Glutamatergic neuron (in vitro differentiated cells): ENCODE results near the gene ATG2A. TPM values are rescaled to one million over a fixed set of nuclear protein-coding genes. Genes with fewer than 3 reads are reported as not detected.
A peak's percentile ranks its signal among the peaks of the same experiment; 100 is the strongest.

Experiments used
- DNase-seq: peaks from one replicate; pipeline ENCODE4 v3.0.0; 2022
- H3K27ac Mint-ChIP-seq: one replicate; pipeline ENCODE4 v1.8.0; 2020; ENCODE audit warnings: mild to moderate bottlenecking, mixed read lengths, inconsistent platforms; ENCODE audit not compliant: unreplicated experiment
- H3K27me3 Mint-ChIP-seq: one replicate; pipeline ENCODE4 v1.8.0; 2020; ENCODE audit warnings: mild to moderate bottlenecking, moderate library complexity, mixed read lengths, inconsistent platforms; ENCODE audit not compliant: unreplicated experiment
- H3K36me3 Mint-ChIP-seq: one replicate; pipeline ENCODE4 v1.8.0; 2020; ENCODE audit warnings: mild to moderate bottlenecking, mixed read lengths, inconsistent platforms; ENCODE audit not compliant: unreplicated experiment
- H3K4me1 Mint-ChIP-seq: one replicate; pipeline ENCODE4 v1.8.0; 2020; ENCODE audit warnings: mild to moderate bottlenecking, low read depth, mixed read lengths, inconsistent platforms; ENCODE audit not compliant: unreplicated experiment
- H3K4me3 Mint-ChIP-seq: one replicate; pipeline ENCODE4 v1.8.0; 2020; ENCODE audit warnings: mild to moderate bottlenecking, mixed read lengths, inconsistent platforms; ENCODE audit not compliant: unreplicated experiment
- H3K9me3 Mint-ChIP-seq: one replicate; pipeline ENCODE4 v1.8.0; 2020; ENCODE audit warnings: mild to moderate bottlenecking, moderate library complexity, mixed read lengths, inconsistent platforms; ENCODE audit not compliant: unreplicated experiment
- total RNA-seq: library from RNA; stranded (reverse); fragmentation: NEBNext Ultra II Directional; extraction: Animal tissue kit (Norgen Biotek cat#: 25700); gene quantifications from one replicate; pipeline ENCODE4 v1.2.1, GENCODE V29; 2021; ENCODE audit not compliant: unreplicated experiment
- TF ChIP-seq, protein P1 (sequence below): fragments of 200-600 bp; sonication (generic); IDR thresholded peaks from one replicate; pipeline ENCODE4 v1.5.0; 2021; ENCODE audit not compliant: partially characterized antibody, unreplicated experiment

Gene ATG2A
- total RNA-seq, 1 donor from 2014 or later = 25.9 TPM

DNA sequence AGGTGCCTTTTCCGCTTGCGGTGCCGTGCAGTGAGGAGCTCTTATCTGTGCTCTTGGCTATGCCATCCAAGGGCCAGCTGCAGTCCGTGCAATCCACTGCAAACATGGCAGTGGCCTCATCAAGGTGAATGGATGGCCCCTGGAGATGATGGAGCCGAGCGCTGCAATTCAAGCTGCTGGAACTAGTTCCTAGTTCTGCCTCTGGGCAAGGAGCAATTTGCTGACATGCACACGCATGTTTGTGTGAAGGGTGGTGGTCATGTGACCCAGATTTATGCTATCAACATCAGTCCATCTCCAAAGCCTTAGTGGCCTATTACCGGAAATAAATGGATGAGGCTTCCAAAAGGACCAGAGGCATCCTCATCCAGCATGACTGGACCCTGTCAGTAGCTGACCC lies 35.5 kb downstream of the ATG2A start:
- peaks cover 17% of the 10 kb centered on the region for H3K27me3 Mint-ChIP-seq
- H3K4me3 Mint-ChIP-seq = no peak overlapping the region
- no peaks in the 10 kb centered on the region for H3K36me3 Mint-ChIP-seq
- DNase-seq = no peak
- peaks cover 6% of the 10 kb centered on the region for H3K4me1 Mint-ChIP-seq
- H3K27ac Mint-ChIP-seq = no peak overlapping the region
- peaks cover 6% of the 10 kb centered on the region for H3K9me3 Mint-ChIP-seq
- TF ChIP-seq, protein P1, sequence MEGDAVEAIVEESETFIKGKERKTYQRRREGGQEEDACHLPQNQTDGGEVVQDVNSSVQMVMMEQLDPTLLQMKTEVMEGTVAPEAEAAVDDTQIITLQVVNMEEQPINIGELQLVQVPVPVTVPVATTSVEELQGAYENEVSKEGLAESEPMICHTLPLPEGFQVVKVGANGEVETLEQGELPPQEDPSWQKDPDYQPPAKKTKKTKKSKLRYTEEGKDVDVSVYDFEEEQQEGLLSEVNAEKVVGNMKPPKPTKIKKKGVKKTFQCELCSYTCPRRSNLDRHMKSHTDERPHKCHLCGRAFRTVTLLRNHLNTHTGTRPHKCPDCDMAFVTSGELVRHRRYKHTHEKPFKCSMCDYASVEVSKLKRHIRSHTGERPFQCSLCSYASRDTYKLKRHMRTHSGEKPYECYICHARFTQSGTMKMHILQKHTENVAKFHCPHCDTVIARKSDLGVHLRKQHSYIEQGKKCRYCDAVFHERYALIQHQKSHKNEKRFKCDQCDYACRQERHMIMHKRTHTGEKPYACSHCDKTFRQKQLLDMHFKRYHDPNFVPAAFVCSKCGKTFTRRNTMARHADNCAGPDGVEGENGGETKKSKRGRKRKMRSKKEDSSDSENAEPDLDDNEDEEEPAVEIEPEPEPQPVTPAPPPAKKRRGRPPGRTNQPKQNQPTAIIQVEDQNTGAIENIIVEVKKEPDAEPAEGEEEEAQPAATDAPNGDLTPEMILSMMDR = no peak

DNA sequence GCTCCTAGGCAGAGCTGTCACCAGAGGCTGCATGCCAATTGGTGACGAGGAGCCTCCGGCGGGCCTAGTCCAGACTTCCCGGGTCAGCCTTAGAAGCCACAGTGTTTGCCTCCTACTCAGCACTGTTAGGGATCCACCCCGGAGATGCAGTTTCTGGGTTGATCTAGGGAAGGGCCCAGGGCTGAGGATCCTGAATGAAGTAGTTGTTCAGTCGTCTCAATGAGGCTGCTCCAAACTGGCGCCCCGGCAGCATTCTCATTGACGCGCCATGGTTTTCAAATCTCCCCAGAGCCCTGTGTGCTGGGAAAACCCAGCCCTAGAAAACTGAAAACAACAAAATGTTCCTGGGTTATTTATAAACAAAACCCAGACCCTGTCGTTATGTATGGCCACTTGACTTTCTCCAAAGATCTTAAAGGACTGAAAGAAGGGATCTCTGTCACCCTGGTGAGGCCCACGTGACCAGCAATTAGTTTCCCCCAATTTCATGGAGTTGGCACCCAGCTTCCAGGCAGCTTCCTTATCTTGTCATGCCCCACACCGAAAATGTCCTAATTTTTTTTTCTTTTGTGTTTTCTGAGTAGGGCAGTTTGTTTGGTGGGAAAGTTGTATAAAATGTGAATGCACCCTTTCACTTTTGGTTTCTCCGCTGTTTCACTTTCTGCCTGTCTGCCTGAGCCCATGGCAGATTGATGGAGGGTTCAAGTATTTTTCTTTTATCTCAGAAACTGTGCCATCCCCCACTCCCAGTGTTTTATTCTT lies 36.6 kb downstream of the ATG2A start:
- H3K4me3 Mint-ChIP-seq = peak overlapping the region; percentile 95
- no peak for DNase-seq
- TF ChIP-seq, protein P1 = no peak
- no peaks in the 10 kb centered on the region for H3K36me3 Mint-ChIP-seq
- H3K27me3 Mint-ChIP-seq = peaks cover 17% of the 10 kb centered on the region
- H3K4me1 Mint-ChIP-seq = peaks cover 16% of the 10 kb centered on the region
- no peak overlapping the region for H3K27ac Mint-ChIP-seq
- peaks cover 6% of the 10 kb centered on the region for H3K9me3 Mint-ChIP-seq

DNA sequence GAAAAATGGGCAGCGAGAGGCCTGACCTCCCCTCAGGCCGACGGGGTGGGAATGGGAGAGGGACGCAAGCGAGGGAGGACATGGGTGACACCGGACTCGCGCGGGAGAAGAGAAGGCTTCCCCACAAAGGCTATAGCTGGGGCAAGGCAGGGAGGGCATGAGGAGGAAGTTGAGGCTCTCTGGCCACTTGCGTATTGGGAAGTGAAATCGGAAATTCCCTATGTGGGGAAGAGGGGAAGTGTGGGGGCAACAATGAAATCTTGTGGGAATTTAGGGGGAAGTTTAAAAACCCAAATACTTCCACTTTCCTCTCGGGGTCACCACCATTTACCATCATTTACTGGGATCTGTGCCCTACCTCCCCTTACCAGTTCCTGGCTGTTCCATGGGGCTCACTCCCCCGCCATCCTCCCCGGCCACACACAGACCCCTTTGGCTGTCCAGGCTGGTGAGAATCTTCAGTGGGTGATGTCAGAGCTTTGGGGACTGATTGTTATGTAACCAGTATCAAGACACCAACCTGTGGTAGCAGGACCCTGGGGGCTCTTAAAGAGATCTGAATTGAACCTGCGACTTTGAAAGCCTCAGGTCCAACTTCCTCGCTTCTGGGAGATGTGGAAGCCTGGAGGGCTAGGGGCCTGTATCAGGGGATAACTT lies 37.6 kb downstream of the ATG2A start:
- peaks cover 21% of the 10 kb centered on the region for H3K4me1 Mint-ChIP-seq
- H3K27me3 Mint-ChIP-seq = peaks cover 17% of the 10 kb centered on the region
- TF ChIP-seq, protein P1 = no peak
- H3K36me3 Mint-ChIP-seq = no peaks in the 10 kb centered on the region
- no peak for DNase-seq
- H3K4me3 Mint-ChIP-seq = peak overlapping the region; percentile 95
- peaks cover 7% of the 10 kb centered on the region for H3K9me3 Mint-ChIP-seq
- peak overlapping the region; percentile 83 for H3K27ac Mint-ChIP-seq

DNA sequence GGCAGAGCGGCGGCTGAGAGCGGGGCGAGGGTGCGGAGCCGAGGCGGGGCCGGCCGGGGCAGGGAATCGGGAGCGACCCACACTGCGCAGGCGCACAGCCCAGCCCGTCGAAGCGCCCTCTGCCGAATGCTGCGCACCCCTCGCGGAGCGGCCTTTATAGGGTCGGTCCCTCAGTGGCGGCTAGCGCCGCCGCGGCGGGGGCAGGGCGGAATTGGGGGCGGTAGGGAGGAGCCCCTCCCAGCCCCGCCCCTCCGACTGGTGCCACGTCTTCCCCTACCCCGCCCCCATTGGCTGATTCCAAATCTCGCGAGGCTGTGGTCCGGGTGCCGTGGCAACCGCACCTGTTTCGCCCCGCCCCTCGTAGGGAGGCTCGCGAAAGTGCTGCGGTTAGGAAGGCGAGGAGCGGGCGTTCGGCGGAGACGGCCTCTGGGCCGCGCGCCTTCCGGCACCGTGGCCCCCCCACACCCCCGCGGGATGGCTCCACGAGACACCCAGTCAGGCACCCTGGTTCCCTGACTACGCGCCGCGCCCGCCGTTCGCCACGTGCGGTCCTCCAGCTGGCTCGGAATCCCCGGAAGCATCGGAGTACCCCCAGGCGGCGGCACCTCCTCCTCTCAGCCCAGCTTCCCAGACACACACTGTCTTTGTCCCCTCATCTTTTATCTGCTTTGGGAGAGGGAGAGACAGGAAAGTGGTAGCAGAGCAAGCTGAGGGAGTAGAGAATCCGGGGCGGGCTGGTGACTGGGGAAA lies 38.3 kb downstream of the ATG2A start, which contains the start of gene EHD1:
EHD1 (minus strand) TSS at position 128 of the 750 bp plus-strand sequence. CDS start 157 bp downstream, outside the sequence.
- Mint-ChIP-seq H3K27ac (peak within 1 kb of the TSS; percentile 91), H3K4me1 (peaks cover 23% of the 10 kb centered on the region), H3K27me3 (peaks cover 17% of the 10 kb centered on the region), H3K9me3 (peaks cover 9% of the 10 kb centered on the region), H3K36me3 (no peaks in the 10 kb centered on the region), H3K4me3 (peak within 1 kb of the TSS; percentile 99)
- TF ChIP-seq, protein P1 = no peak
- DNase-seq = peak; percentile 100
